ENCODE results near the gene LRRC27.
"Not testable (repeated sequence)": the region's sequence is repeated elsewhere in the genome, so short reads cannot be mapped to it uniquely, and the experiment has no call there.

LRRC27 gene

DNA sequence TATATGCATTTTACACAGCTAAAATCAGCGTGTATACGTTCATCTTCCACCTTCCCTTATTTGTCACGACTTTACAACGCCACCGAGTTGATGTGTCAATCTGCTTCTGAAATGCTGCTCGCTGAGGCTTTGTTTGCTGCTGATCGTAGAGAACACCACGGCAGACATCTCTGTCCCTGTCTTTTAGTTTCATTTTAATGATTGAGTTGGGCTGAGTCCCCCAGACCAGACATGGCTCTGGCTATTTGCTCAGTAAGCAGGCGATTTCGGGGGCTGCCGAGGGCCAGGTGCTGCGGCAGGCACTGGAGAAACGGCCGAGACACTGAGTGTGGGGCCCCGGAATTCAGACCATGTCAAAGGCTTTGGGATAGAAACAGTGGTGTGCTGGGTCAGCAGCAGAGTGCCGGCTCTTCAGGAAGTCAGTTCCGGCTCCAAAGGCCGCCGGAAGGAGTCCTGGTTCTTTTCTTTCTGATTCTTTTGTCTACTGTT lies 5.0 kb downstream of the LRRC27 start:
- Histone ChIP-seq H3K27ac (ENCODE audit: low read length) (no peak overlapping the region), H3K9me3 (ENCODE audit: insufficient read depth, low read length) (no peaks in the 10 kb centered on the region), H3K79me2 (ENCODE audit: low read length) (no peaks in the 10 kb centered on the region), H3K27me3 (ENCODE audit: low read depth, low read length) (no peaks in the 10 kb centered on the region), H3K4me1 (ENCODE audit: low read length) (0 out of 2 replicates have a peak, but pooled peaks cover 4% of the 10 kb centered on the region), H3K36me3 (replicated peaks; ENCODE audit: low read depth, low read length) (no peaks in the 10 kb centered on the region), H2AFZ (ENCODE audit: low read depth, low read length) (no peak overlapping the region), H3K9ac (ENCODE audit: low read length) (no peak overlapping the region), H3K4me3 (ENCODE audit: low read length) (no peak overlapping the region), H3K4me2 (ENCODE audit: low read length) (no peak overlapping the region), H4K20me1 (ENCODE audit: insufficient read depth, low read length) (no peaks in the 10 kb centered on the region)
- no peak for TF ChIP-seq EZH2phosphoT487 (IDR thresholded peaks at IDR 0.05; ENCODE audit: low read depth)
- TF ChIP-seq, protein P1, sequence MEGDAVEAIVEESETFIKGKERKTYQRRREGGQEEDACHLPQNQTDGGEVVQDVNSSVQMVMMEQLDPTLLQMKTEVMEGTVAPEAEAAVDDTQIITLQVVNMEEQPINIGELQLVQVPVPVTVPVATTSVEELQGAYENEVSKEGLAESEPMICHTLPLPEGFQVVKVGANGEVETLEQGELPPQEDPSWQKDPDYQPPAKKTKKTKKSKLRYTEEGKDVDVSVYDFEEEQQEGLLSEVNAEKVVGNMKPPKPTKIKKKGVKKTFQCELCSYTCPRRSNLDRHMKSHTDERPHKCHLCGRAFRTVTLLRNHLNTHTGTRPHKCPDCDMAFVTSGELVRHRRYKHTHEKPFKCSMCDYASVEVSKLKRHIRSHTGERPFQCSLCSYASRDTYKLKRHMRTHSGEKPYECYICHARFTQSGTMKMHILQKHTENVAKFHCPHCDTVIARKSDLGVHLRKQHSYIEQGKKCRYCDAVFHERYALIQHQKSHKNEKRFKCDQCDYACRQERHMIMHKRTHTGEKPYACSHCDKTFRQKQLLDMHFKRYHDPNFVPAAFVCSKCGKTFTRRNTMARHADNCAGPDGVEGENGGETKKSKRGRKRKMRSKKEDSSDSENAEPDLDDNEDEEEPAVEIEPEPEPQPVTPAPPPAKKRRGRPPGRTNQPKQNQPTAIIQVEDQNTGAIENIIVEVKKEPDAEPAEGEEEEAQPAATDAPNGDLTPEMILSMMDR (IDR thresholded peaks at IDR 0.05; ENCODE audit: low read depth, low read length): no peak

DNA sequence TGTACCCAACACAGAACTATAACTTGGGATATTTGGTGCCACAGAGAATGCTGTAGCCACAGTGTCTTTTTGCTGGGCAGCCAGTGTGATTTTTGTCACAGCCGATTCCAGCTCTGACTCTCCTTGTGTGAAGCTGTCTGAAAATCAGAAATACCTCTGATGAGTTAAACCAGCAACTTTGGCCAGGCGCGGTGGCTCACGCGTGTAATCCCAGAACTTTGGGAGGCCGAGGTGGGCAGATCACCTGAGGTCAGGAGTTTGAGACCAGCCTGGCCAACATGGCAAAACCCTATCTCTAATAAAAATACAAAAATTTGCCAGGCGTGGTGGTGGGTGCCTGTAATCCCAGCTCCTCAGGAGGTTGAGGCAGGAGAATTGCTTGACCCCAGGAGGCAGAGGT lies 5.9 kb downstream of the LRRC27 start:
- H4K20me1 ChIP-seq (ENCODE audit: insufficient read depth, low read length); H3K27ac ChIP-seq (ENCODE audit: low read length); H3K9me3 ChIP-seq (ENCODE audit: insufficient read depth, low read length); H3K27me3 ChIP-seq (ENCODE audit: low read depth, low read length); H2AFZ ChIP-seq (ENCODE audit: low read depth, low read length); H3K4me2 ChIP-seq (ENCODE audit: low read length); H3K9ac ChIP-seq (ENCODE audit: low read length); H3K4me1 ChIP-seq (ENCODE audit: low read length); H3K36me3 ChIP-seq (replicated peaks; ENCODE audit: low read depth, low read length); H3K4me3 ChIP-seq (ENCODE audit: low read length); H3K79me2 ChIP-seq (ENCODE audit: low read length): not testable (repeated sequence)

DNA sequence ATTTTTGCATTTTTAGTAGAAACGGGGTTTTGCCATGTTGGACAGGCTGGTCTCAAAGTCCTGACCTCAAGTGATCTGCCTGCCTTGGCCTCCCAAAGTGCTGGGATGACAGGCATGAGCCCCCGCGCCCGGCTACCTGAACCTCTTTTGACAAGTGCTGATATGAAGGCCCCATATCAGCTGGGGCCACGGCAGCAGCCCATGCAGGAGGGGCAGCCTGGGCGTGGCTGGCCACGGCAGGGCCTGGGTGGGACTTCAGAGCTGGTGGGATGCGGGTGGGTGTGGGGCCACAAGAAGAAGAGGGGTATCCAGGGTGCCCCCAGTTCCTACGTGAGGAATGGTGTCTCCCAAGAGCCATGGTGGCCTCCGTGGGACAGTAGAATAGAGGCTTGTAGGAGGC lies 6.9 kb downstream of the LRRC27 start:
- no peaks in the 10 kb centered on the region for H3K36me3 ChIP-seq (replicated peaks; ENCODE audit: low read depth, low read length)
- no peaks in the 10 kb centered on the region for H3K79me2 ChIP-seq (ENCODE audit: low read length)
- no peaks in the 10 kb centered on the region for H4K20me1 ChIP-seq (ENCODE audit: insufficient read depth, low read length)
- H3K27ac ChIP-seq (ENCODE audit: low read length): no peak overlapping the region
- H3K4me1 ChIP-seq (ENCODE audit: low read length): no peaks in the 10 kb centered on the region
- TF ChIP-seq, protein P1 (IDR thresholded peaks at IDR 0.05; ENCODE audit: low read depth, low read length): no peak
- no peak for TF ChIP-seq EZH2phosphoT487 (IDR thresholded peaks at IDR 0.05; ENCODE audit: low read depth)
- no peak overlapping the region for H3K4me3 ChIP-seq (ENCODE audit: low read length)
- H3K9ac ChIP-seq (ENCODE audit: low read length): no peak overlapping the region
- no peak overlapping the region for H3K4me2 ChIP-seq (ENCODE audit: low read length)
- no peaks in the 10 kb centered on the region for H3K27me3 ChIP-seq (ENCODE audit: low read depth, low read length)
- no peaks in the 10 kb centered on the region for H3K9me3 ChIP-seq (ENCODE audit: insufficient read depth, low read length)
- H2AFZ ChIP-seq (ENCODE audit: low read depth, low read length): no peak overlapping the region

DNA sequence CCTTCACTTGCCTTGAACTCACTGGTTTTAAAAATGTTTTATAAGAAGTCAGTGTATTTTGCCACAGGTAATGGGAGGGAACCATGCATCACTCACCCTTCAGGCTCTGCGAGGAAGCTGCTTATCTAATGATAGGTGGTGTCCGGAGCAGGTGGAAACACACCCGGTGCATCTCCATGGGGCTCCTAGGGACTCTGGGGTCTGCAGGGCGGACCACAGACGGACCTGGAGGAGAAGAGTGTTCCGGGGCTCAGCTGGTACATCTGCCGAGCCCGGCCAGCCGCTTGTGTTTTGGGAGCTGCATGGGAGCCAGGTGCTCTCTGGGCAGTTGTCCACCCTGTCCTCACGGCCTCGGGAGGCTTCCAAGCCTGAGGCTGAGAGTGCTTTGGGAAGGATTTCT lies 7.3 kb downstream of the LRRC27 start:
- Histone ChIP-seq H3K79me2 (ENCODE audit: low read length) (no peaks in the 10 kb centered on the region), H3K4me1 (ENCODE audit: low read length) (no peaks in the 10 kb centered on the region), H3K9ac (ENCODE audit: low read length) (no peak overlapping the region), H3K36me3 (replicated peaks; ENCODE audit: low read depth, low read length) (no peaks in the 10 kb centered on the region), H3K4me3 (ENCODE audit: low read length) (no peak overlapping the region), H3K4me2 (ENCODE audit: low read length) (no peak overlapping the region), H3K9me3 (ENCODE audit: insufficient read depth, low read length) (no peaks in the 10 kb centered on the region), H3K27ac (ENCODE audit: low read length) (no peak overlapping the region), H4K20me1 (ENCODE audit: insufficient read depth, low read length) (no peaks in the 10 kb centered on the region), H2AFZ (ENCODE audit: low read depth, low read length) (no peak overlapping the region), H3K27me3 (ENCODE audit: low read depth, low read length) (no peaks in the 10 kb centered on the region)
- TF ChIP-seq, protein P1 (IDR thresholded peaks at IDR 0.05; ENCODE audit: low read depth, low read length): no peak
- TF ChIP-seq EZH2phosphoT487 (IDR thresholded peaks at IDR 0.05; ENCODE audit: low read depth): no peak

DNA sequence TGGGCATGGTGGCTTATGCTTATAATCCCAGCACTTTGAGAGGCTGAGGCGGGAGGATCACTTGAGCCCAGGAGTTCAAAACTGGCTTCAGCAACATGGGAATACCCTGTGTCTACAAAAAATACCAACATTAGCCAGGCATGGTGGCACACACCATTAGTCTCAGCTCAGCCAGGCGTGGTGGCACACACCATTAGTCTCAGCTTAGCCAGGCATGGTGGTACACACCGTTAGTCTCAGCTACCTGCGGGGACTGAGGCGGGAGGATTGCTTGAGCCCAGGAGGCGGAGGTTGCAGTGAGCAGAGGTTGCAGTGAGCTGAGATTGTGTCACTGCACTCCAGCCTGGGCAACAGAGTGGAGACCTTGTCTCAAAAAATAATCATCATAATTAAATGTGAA lies 9.0 kb downstream of the LRRC27 start:
- H3K36me3 ChIP-seq (replicated peaks; ENCODE audit: low read depth, low read length): no peaks in the 10 kb centered on the region
- H3K4me1 ChIP-seq (ENCODE audit: low read length): no peaks in the 10 kb centered on the region
- H3K27ac ChIP-seq (ENCODE audit: low read length): no peak overlapping the region
- no peaks in the 10 kb centered on the region for H3K79me2 ChIP-seq (ENCODE audit: low read length)
- H4K20me1 ChIP-seq (ENCODE audit: insufficient read depth, low read length): no peaks in the 10 kb centered on the region
- no peak overlapping the region for H3K4me3 ChIP-seq (ENCODE audit: low read length)
- H3K9ac ChIP-seq (ENCODE audit: low read length): no peak overlapping the region
- TF ChIP-seq, protein P1 (IDR thresholded peaks at IDR 0.05; ENCODE audit: low read depth, low read length): no peak
- no peak for TF ChIP-seq EZH2phosphoT487 (IDR thresholded peaks at IDR 0.05; ENCODE audit: low read depth)
- no peaks in the 10 kb centered on the region for H3K9me3 ChIP-seq (ENCODE audit: insufficient read depth, low read length)
- no peaks in the 10 kb centered on the region for H3K27me3 ChIP-seq (ENCODE audit: low read depth, low read length)
- H3K4me2 ChIP-seq (ENCODE audit: low read length): no peak overlapping the region
- H2AFZ ChIP-seq (ENCODE audit: low read depth, low read length): no peak overlapping the region

Measured in OCI-LY3 (cell line).